ENCODE results near the gene C9orf50.

C9orf50 gene

GRCh38 chr9:129629251-129629820, 8.4 kb upstream of the C9orf50 start:
- peaks cover 75% of the 10 kb centered on the region for H3K4me1 Mint-ChIP-seq (ENCODE audit: low read depth)
- H3K4me3 Mint-ChIP-seq, result no peak overlapping the region
- H3K9me3 Mint-ChIP-seq, result no peaks in the 10 kb centered on the region
- peaks cover 51% of the 10 kb centered on the region for H3K36me3 Mint-ChIP-seq (ENCODE audit: low read depth)
- no peaks in the 10 kb centered on the region for H3K27me3 Mint-ChIP-seq
- peak overlapping the region; percentile 74 for H3K27ac Mint-ChIP-seq

- Mint-ChIP-seq H3K4me3 (peak overlapping the region; percentile 88), H3K9me3 (no peaks in the 10 kb centered on the region), H3K27ac (peak overlapping the region; percentile 58), H3K36me3 (ENCODE audit: low read depth) (peaks cover 47% of the 10 kb centered on the region), H3K27me3 (no peaks in the 10 kb centered on the region), H3K4me1 (ENCODE audit: low read depth) (peaks cover 79% of the 10 kb centered on the region)
Observed at GRCh38 chr9:129628709-129629108, 7.8 kb upstream of the C9orf50 start.

GRCh38 chr9:129627556-129628440, 6.9 kb upstream of the C9orf50 start:
- H3K27me3 Mint-ChIP-seq, result no peaks in the 10 kb centered on the region
- peaks cover 79% of the 10 kb centered on the region for H3K4me1 Mint-ChIP-seq (ENCODE audit: low read depth)
- peak overlapping the region; percentile 85 for H3K27ac Mint-ChIP-seq
- no peaks in the 10 kb centered on the region for H3K9me3 Mint-ChIP-seq
- peaks cover 40% of the 10 kb centered on the region for H3K36me3 Mint-ChIP-seq (ENCODE audit: low read depth)
- H3K4me3 Mint-ChIP-seq, result peak overlapping the region; percentile 88

- H3K4me3 Mint-ChIP-seq, result peak overlapping the region; percentile 88
- H3K4me1 Mint-ChIP-seq (ENCODE audit: low read depth), result peaks cover 68% of the 10 kb centered on the region
- H3K27ac Mint-ChIP-seq, result peak overlapping the region; percentile 85
- no peaks in the 10 kb centered on the region for H3K9me3 Mint-ChIP-seq
- peaks cover 31% of the 10 kb centered on the region for H3K36me3 Mint-ChIP-seq (ENCODE audit: low read depth)
- peaks cover 2% of the 10 kb centered on the region for H3K27me3 Mint-ChIP-seq
Observed at GRCh38 chr9:129626625-129627284, 5.9 kb upstream of the C9orf50 start.

GRCh38 chr9:129626079-129626624, 5.3 kb upstream of the C9orf50 start, which contains the start of gene NTMT1:
TSS of gene NTMT1 (plus strand) at chr9:129626163. CDS start at chr9:129632704, 6,541 bp downstream.
- Mint-ChIP-seq H3K4me1 (ENCODE audit: low read depth) (peaks cover 62% of the 10 kb centered on the region), H3K27ac (peak within 1 kb of the TSS; percentile 85), H3K27me3 (peaks cover 8% of the 10 kb centered on the region), H3K36me3 (ENCODE audit: low read depth) (peaks cover 25% of the 10 kb centered on the region), H3K4me3 (peak within 1 kb of the TSS; percentile 88), H3K9me3 (no peaks in the 10 kb centered on the region)

GRCh38 chr9:129624947-129625346, 4.0 kb upstream of the C9orf50 start:
- Mint-ChIP-seq H3K27me3 (peaks cover 12% of the 10 kb centered on the region), H3K36me3 (ENCODE audit: low read depth) (peaks cover 13% of the 10 kb centered on the region), H3K4me3 (peak overlapping the region; percentile 71), H3K4me1 (ENCODE audit: low read depth) (peaks cover 50% of the 10 kb centered on the region), H3K27ac (peak overlapping the region; percentile 81), H3K9me3 (no peaks in the 10 kb centered on the region)

GRCh38 chr9:129624168-129624759, 3.4 kb upstream of the C9orf50 start:
- peaks cover 48% of the 10 kb centered on the region for H3K4me1 Mint-ChIP-seq (ENCODE audit: low read depth)
- peaks cover 11% of the 10 kb centered on the region for H3K36me3 Mint-ChIP-seq (ENCODE audit: low read depth)
- peaks cover 17% of the 10 kb centered on the region for H3K27me3 Mint-ChIP-seq
- no peaks in the 10 kb centered on the region for H3K9me3 Mint-ChIP-seq
- H3K27ac Mint-ChIP-seq, result peak overlapping the region; percentile 45
- peak overlapping the region; percentile 71 for H3K4me3 Mint-ChIP-seq

GRCh38 chr9:129623331-129623730, 2.4 kb upstream of the C9orf50 start:
- Mint-ChIP-seq H3K36me3 (ENCODE audit: low read depth) (peaks cover 15% of the 10 kb centered on the region), H3K4me3 (no peak overlapping the region), H3K9me3 (no peaks in the 10 kb centered on the region), H3K4me1 (ENCODE audit: low read depth) (peaks cover 43% of the 10 kb centered on the region), H3K27me3 (peaks cover 25% of the 10 kb centered on the region), H3K27ac (no peak overlapping the region)

GRCh38 chr9:129619787-129620668, 873 bp downstream of the C9orf50 start:
- Mint-ChIP-seq H3K27ac (no peak overlapping the region), H3K27me3 (peaks cover 27% of the 10 kb centered on the region), H3K4me1 (ENCODE audit: low read depth) (peaks cover 19% of the 10 kb centered on the region), H3K36me3 (ENCODE audit: low read depth) (peaks cover 4% of the 10 kb centered on the region), H3K4me3 (no peak overlapping the region), H3K9me3 (no peaks in the 10 kb centered on the region)

GRCh38 chr9:129617167-129617566, 3.7 kb downstream of the C9orf50 start:
- Mint-ChIP-seq H3K4me3 (no peak overlapping the region), H3K4me1 (ENCODE audit: low read depth) (peaks cover 8% of the 10 kb centered on the region), H3K9me3 (no peaks in the 10 kb centered on the region), H3K27ac (no peak overlapping the region), H3K36me3 (ENCODE audit: low read depth) (peaks cover 4% of the 10 kb centered on the region), H3K27me3 (peaks cover 27% of the 10 kb centered on the region)

- Mint-ChIP-seq H3K27ac (no peak overlapping the region), H3K4me1 (ENCODE audit: low read depth) (peaks cover 12% of the 10 kb centered on the region), H3K27me3 (peaks cover 15% of the 10 kb centered on the region), H3K4me3 (no peak overlapping the region), H3K36me3 (ENCODE audit: low read depth) (peaks cover 4% of the 10 kb centered on the region), H3K9me3 (no peaks in the 10 kb centered on the region)
Observed at GRCh38 chr9:129615407-129616285, 5.3 kb downstream of the C9orf50 start.

- H3K9me3 Mint-ChIP-seq, result no peaks in the 10 kb centered on the region
- H3K27me3 Mint-ChIP-seq, result peaks cover 15% of the 10 kb centered on the region
- H3K4me1 Mint-ChIP-seq (ENCODE audit: low read depth), result peaks cover 13% of the 10 kb centered on the region
- no peak overlapping the region for H3K4me3 Mint-ChIP-seq
- H3K27ac Mint-ChIP-seq, result no peak overlapping the region
- peaks cover 4% of the 10 kb centered on the region for H3K36me3 Mint-ChIP-seq (ENCODE audit: low read depth)
Observed at GRCh38 chr9:129614932-129615331, 6.0 kb downstream of the C9orf50 start.

GRCh38 chr9:129613520-129614175, 7.3 kb downstream of the C9orf50 start:
- no peaks in the 10 kb centered on the region for H3K9me3 Mint-ChIP-seq
- H3K4me3 Mint-ChIP-seq, result no peak overlapping the region
- no peaks in the 10 kb centered on the region for H3K36me3 Mint-ChIP-seq (ENCODE audit: low read depth)
- peaks cover 5% of the 10 kb centered on the region for H3K27me3 Mint-ChIP-seq
- peaks cover 12% of the 10 kb centered on the region for H3K4me1 Mint-ChIP-seq (ENCODE audit: low read depth)
- peak overlapping the region; percentile 36 for H3K27ac Mint-ChIP-seq
